GM12891 (cell line): Measurements from ENCODE around the gene TNS3.

Experiments used
- POLR2A ChIP-seq: IDR thresholded peaks from 2 replicates; pipeline ENCODE4 v1.6.1; 2011; ENCODE audit warnings: low read depth, low read length, control low read depth
- POLR2AphosphoS5 ChIP-seq: IDR thresholded peaks from 2 replicates; pipeline ENCODE4 v1.6.1; 2011; ENCODE audit warnings: low read depth, low read length, control low read depth
- POU2F2 ChIP-seq: IDR thresholded peaks from 2 replicates; pipeline ENCODE4 v1.6.1; 2011; ENCODE audit warnings: low read depth, mild to moderate bottlenecking, control low read depth, low read length, moderate library complexity
- TAF1 ChIP-seq: IDR thresholded peaks from 2 replicates; pipeline ENCODE4 v1.6.1; 2011; ENCODE audit warnings: low read depth, low read length, control low read depth

- no peak for TF ChIP-seq POLR2AphosphoS5
- TF ChIP-seq POLR2A = no peak
- no peak for TF ChIP-seq TAF1
- TF ChIP-seq POU2F2 = peak; percentile 61; the same call in 1 of the 2 replicates
These were observed 263.3 kb downstream of the TNS3 start for GRCh38 chr7:47318395-47319182.
